Fibroblast of villous mesenchyme (primary cell): ENCODE measurements around the gene SFI1. TPM values are rescaled to one million over a fixed set of nuclear protein-coding genes. Genes with fewer than 3 reads are reported as not detected.

Experiments used
- DNase-seq: peaks from one replicate; pipeline ENCODE4 v3.0.0-alpha.2; 2010; ENCODE audit warnings: low read depth
- H3K4me3 ChIP-seq: 2 replicates; pipeline ENCODE4 v1.5.1; 2011; ENCODE audit warnings: low read depth, mild to moderate bottlenecking, low read length
- CTCF ChIP-seq: IDR thresholded peaks from 2 replicates; pipeline ENCODE4 v1.5.1; 2012; ENCODE audit warnings: low read depth, mild to moderate bottlenecking, low read length; ENCODE audit not compliant: insufficient read depth
- total RNA-seq: library from RNA; depleted of rRNA; stranded (reverse); fragments of >200 nt; gene quantifications from 2 replicates; pipeline ENCODE4 v1.2.3, GENCODE V29; 2012

Gene SFI1
- total RNA-seq, 1 donor, result 15.5 TPM

- DNase-seq, result peak; percentile 82
- no peak overlapping the region for H3K4me3 ChIP-seq
- TF ChIP-seq CTCF, result no peak
Observed at GRCh38 chr22:31611061-31611760, 114.9 kb downstream of the SFI1 start.

- no peak for TF ChIP-seq CTCF
- no peak overlapping the region for H3K4me3 ChIP-seq
- DNase-seq, result no peak
Observed at GRCh38 chr22:31612891-31613285, 116.6 kb downstream of the SFI1 start.

GRCh38 chr22:31613286-31613903 is 117.1 kb downstream of the SFI1 start:
- H3K4me3 ChIP-seq, result no peak overlapping the region
- no peak for TF ChIP-seq CTCF
- no peak for DNase-seq

DNA sequence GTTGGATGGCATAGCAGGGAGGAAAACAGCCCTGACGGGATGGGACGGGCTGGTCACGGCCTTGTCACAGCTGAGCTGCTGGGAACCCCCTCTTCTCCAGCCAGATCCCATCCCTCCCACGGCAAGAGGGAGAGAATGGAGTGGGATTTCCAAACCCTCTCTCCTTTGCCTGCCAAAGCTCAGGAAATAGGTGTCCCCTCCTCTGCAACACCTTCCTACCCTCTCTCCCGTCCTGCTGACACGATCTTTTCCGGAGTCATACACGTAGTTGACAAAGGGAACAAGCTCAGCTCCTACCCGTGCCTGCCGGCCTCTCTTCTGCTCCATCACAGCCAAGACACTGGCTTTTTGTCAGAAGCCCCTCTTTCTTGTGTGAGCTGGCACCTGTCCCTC is 117.6 kb downstream of the SFI1 start:
- TF ChIP-seq CTCF, result no peak
- no peak for DNase-seq
- H3K4me3 ChIP-seq, result no peak overlapping the region

GRCh38 chr22:31614781-31615490 is 118.6 kb downstream of the SFI1 start:
- H3K4me3 ChIP-seq, result no peak overlapping the region
- no peak for TF ChIP-seq CTCF
- DNase-seq, result no peak

- H3K4me3 ChIP-seq, result no peak overlapping the region
- no peak for TF ChIP-seq CTCF
- no peak for DNase-seq
Observed at GRCh38 chr22:31615491-31615860, 119.1 kb downstream of the SFI1 start.
